Measurements from ENCODE around the gene HCN1. TPM values are rescaled to one million over a fixed set of nuclear protein-coding genes. Genes with fewer than 3 reads are reported as not detected.
"Not testable (repeated sequence)": the region's sequence is repeated elsewhere in the genome, so short reads cannot be mapped to it uniquely, and the experiment has no call there.

The HCN1 gene
- total and polyA plus RNA-seq, 3 donors from 2014 or later: 0.20 to 1.7 (median 1.4) TPM

DNA sequence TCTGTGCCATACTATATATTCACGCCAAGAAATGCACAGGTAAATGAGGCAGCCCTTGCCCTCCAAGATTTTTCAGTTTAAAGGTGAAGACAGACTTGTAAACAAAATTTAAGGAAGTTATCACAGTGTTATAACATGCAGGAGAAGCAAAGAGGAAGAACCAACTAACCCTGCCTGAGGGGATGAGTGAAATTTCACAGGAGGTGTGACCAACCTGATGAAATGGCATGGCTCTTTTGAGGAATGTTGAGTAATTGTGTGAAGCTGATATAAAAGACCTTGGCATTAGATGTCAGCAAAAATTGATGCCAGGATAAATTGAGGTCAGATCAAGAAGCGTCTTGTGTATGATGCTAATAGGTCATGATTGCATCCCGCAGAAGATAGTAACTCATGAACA, 86.5 kb downstream of the HCN1 start:
- no peaks in the 10 kb centered on the region for H3K9me3 ChIP-seq
- no peak for TF ChIP-seq POLR2A (IDR thresholded peaks at IDR 0.05)
- TF ChIP-seq, protein P1, sequence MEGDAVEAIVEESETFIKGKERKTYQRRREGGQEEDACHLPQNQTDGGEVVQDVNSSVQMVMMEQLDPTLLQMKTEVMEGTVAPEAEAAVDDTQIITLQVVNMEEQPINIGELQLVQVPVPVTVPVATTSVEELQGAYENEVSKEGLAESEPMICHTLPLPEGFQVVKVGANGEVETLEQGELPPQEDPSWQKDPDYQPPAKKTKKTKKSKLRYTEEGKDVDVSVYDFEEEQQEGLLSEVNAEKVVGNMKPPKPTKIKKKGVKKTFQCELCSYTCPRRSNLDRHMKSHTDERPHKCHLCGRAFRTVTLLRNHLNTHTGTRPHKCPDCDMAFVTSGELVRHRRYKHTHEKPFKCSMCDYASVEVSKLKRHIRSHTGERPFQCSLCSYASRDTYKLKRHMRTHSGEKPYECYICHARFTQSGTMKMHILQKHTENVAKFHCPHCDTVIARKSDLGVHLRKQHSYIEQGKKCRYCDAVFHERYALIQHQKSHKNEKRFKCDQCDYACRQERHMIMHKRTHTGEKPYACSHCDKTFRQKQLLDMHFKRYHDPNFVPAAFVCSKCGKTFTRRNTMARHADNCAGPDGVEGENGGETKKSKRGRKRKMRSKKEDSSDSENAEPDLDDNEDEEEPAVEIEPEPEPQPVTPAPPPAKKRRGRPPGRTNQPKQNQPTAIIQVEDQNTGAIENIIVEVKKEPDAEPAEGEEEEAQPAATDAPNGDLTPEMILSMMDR (IDR thresholded peaks at IDR 0.05): no peak
- no peak overlapping the region for H3K27ac ChIP-seq
- intact Hi-C loops (cut with DNase I; ENCODE audit: low total_unique reads): no loop called here
- DNase-seq: no peak
- no peak overlapping the region for H3K4me3 ChIP-seq
- H3K27me3 ChIP-seq: no peaks in the 10 kb centered on the region
- 84% methylated on average over 3 of the region's 3 CpGs for WGBS, 2 donors
- H3K36me3 ChIP-seq (ENCODE audit: low read depth, missing control alignments): no peaks in the 10 kb centered on the region
- no peaks in the 10 kb centered on the region for H3K4me1 ChIP-seq

DNA sequence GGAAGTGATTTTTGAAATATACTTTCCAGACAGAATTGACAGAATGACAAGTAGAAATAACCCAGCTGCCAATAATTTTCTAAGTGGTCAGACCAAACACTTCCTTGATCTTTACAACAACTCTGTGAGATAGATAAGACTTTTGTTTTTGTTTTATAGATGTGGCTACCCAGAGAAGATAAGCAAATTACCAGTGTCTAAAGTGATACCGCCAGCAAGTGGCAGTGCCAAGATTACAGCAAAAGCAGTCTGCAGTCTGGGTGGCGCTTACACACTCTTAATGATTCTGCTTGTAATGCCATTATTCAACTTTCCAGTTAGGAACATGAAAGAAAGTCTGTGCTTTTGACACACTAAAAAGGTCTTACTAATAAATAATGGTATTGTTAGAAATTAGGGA, 92.1 kb downstream of the HCN1 start:
- Histone ChIP-seq H3K36me3 (ENCODE audit: low read depth, missing control alignments) (no peaks in the 10 kb centered on the region), H3K9me3 (no peaks in the 10 kb centered on the region), H3K4me3 (no peak overlapping the region), H3K27me3 (no peaks in the 10 kb centered on the region), H3K4me1 (no peaks in the 10 kb centered on the region), H3K27ac (no peak overlapping the region)
- TF ChIP-seq, protein P1 (IDR thresholded peaks at IDR 0.05): no peak
- TF ChIP-seq POLR2A (IDR thresholded peaks at IDR 0.05): no peak
- DNase-seq: no peak
- intact Hi-C loops (cut with DNase I; ENCODE audit: low total_unique reads): no loop called here
- 58 to 62% methylated on average over 2 of the region's 2 CpGs for WGBS, 2 donors

DNA sequence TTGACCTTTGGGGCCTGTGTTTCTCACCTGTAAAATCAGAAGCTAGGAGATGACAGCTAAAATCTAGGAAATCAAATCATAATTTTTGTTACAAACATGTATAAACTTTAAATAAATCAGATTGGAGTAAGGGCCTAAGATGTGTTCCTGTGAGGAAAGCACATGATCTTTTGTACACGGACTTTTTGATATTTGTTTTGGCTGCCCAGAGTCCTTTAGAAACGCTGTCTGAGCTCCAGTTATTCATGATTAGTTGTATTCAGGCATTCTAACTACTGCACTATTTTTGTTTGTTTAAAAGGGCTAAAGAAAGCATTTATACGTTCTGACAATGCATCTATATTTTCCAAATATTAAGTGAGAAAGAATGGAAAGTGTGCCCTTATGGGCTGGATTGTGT, 94.8 kb downstream of the HCN1 start:
- 72 to 81% methylated on average over 3 of the region's 3 CpGs for WGBS, 2 donors
- intact Hi-C loops (cut with DNase I; ENCODE audit: low total_unique reads): no loop called here

DNA sequence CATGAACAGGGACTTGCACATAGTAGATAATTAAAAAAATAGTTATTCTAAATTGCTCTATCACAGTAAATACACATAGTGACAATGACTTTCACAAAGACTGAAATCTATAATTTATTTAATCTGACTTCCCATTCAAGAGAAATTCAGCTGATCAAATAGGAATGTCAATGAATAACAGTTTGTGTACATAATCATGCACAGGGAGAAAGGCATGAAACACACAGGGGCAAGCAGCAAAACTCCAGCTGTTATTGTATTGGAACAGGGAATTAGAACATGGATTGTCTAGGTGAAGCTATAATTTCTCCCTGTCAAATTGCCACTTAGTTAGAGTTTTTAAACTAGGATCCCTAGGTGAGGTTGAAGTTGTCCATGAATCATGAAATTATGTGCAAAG, 99.9 kb downstream of the HCN1 start:
- TF ChIP-seq, protein P1 (IDR thresholded peaks at IDR 0.05): no peak
- TF ChIP-seq POLR2A (IDR thresholded peaks at IDR 0.05): no peak
- Histone ChIP-seq H3K9me3 (no peaks in the 10 kb centered on the region), H3K4me3 (no peak overlapping the region), H3K27ac (no peak overlapping the region), H3K27me3 (no peaks in the 10 kb centered on the region), H3K36me3 (ENCODE audit: low read depth, missing control alignments) (no peaks in the 10 kb centered on the region), H3K4me1 (no peaks in the 10 kb centered on the region)
- intact Hi-C loops (cut with DNase I; ENCODE audit: low total_unique reads): no loop called here
- DNase-seq: no peak

More for the DNA sequence above, 94.8 kb downstream of the HCN1 start:
- DNase-seq: no peak
- H3K36me3 ChIP-seq (ENCODE audit: low read depth, missing control alignments): no peaks in the 10 kb centered on the region
- H3K4me3 ChIP-seq: no peak overlapping the region
- H3K9me3 ChIP-seq: no peaks in the 10 kb centered on the region
- no peaks in the 10 kb centered on the region for H3K27me3 ChIP-seq
- H3K27ac ChIP-seq: no peak overlapping the region
- no peak for TF ChIP-seq POLR2A (IDR thresholded peaks at IDR 0.05)
- TF ChIP-seq, protein P1 (IDR thresholded peaks at IDR 0.05): no peak
- no peaks in the 10 kb centered on the region for H3K4me1 ChIP-seq

DNA sequence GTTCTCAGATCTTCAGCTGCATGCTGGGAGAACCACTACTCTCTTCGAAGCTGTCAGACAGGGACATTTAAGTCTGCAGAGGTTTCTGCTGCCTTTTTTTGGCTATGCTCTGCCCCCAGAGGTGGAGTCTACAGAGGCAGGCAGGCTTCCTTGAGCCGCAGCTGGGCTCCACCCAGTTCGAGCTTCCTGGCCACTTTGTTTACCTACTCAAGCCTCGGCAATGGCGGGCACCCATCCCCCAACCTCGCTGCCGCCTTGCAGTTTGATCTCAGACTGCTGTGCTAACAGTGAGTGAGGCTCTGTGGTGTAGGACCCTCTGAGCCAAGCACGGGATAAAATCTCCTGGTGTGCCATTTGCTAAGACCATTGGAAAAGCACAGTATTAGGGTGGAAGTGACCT, 110.2 kb downstream of the HCN1 start:
- 74 to 79% methylated on average over 8 of the region's 8 CpGs for WGBS, 2 donors
- intact Hi-C loops (cut with DNase I; ENCODE audit: low total_unique reads); H3K4me1 ChIP-seq; H3K27me3 ChIP-seq; H3K27ac ChIP-seq; H3K9me3 ChIP-seq; DNase-seq; H3K4me3 ChIP-seq; H3K36me3 ChIP-seq (ENCODE audit: low read depth, missing control alignments): not testable (repeated sequence)
